SK-N-MC (cell line): ENCODE data around the gene ANAPC2.

Source experiments
- DNase-seq: peaks from one replicate; pipeline ENCODE4 v3.0.0-alpha.2; 2011; ENCODE audit warnings: low read depth, low spot score
- H3K27ac ChIP-seq: fragments of 200-600 bp; sonication (generic); 2 replicates; pipeline ENCODE4 v1.5.1; 2016; ENCODE audit warnings: mixed run types
- H3K36me3 ChIP-seq: fragments of 200-600 bp; sonication (generic); 2 replicates; pipeline ENCODE4 v1.6.1; 2017; ENCODE audit warnings: antibody characterized with exemption, low read length, mixed read lengths; ENCODE audit not compliant: insufficient read depth
- H3K4me3 ChIP-seq: fragments of 200-600 bp; sonication (generic); 2 replicates; pipeline ENCODE4 v1.5.1; 2016
- H3K9ac ChIP-seq: fragments of 200-600 bp; sonication (generic); 2 replicates; pipeline ENCODE4 v1.8.0; 2017; ENCODE audit warnings: mixed run types, mixed read lengths; ENCODE audit not compliant: insufficient read length
- H3K9me3 ChIP-seq: fragments of 200-600 bp; sonication (generic); 2 replicates; pipeline ENCODE4 v1.6.1; 2017; ENCODE audit warnings: low read depth, mild to moderate bottlenecking, antibody characterized with exemption, low read length, moderate library complexity, mixed read lengths
- EZH2 ChIP-seq: fragments of 200-600 bp; sonication (generic); IDR thresholded peaks from one replicate; pipeline ENCODE4 v1.6.1; 2017; ENCODE audit warnings: antibody characterized with exemption
- FOXP2 ChIP-seq: optimal IDR thresholded peaks from 2 replicates; pipeline ENCODE3; 2011; ENCODE audit warnings: mild to moderate bottlenecking, moderate library complexity; ENCODE audit not compliant: insufficient read depth; ENCODE audit errors: extremely low read length, control extremely low read depth
- POLR2AphosphoS5 ChIP-seq: IDR thresholded peaks from 2 replicates; pipeline ENCODE4 v1.6.1; 2012; ENCODE audit warnings: mild to moderate bottlenecking, low read depth, low read length, borderline replicate concordance

ANAPC2 gene

GRCh38 chr9:137160716-137161557 lies 27.4 kb downstream of the ANAPC2 start:
- Histone ChIP-seq H3K36me3 (no peaks in the 10 kb centered on the region), H3K4me3 (no peak overlapping the region), H3K9me3 (no peaks in the 10 kb centered on the region), H3K27ac (no peak overlapping the region), H3K9ac (no peak overlapping the region)
- TF ChIP-seq FOXP2 (no peak), EZH2 (no peak), POLR2AphosphoS5 (no peak)
- DNase-seq = no peak

- no peaks in the 10 kb centered on the region for H3K9me3 ChIP-seq
- no peak overlapping the region for H3K9ac ChIP-seq
- no peak for TF ChIP-seq POLR2AphosphoS5
- no peak for DNase-seq
- no peaks in the 10 kb centered on the region for H3K36me3 ChIP-seq
- H3K27ac ChIP-seq = no peak overlapping the region
- no peak overlapping the region for H3K4me3 ChIP-seq
Measured at GRCh38 chr9:137160054-137160425, 28.3 kb downstream of the ANAPC2 start.

- H3K27ac ChIP-seq = no peak overlapping the region
- TF ChIP-seq FOXP2 = no peak
- no peak for TF ChIP-seq EZH2
- no peak for TF ChIP-seq POLR2AphosphoS5
- no peak for DNase-seq
- H3K9ac ChIP-seq = no peak overlapping the region
- no peak overlapping the region for H3K4me3 ChIP-seq
- no peaks in the 10 kb centered on the region for H3K9me3 ChIP-seq
- no peaks in the 10 kb centered on the region for H3K36me3 ChIP-seq
Measured at GRCh38 chr9:137159105-137160053, 29.0 kb downstream of the ANAPC2 start.

- H3K9me3 ChIP-seq = no peaks in the 10 kb centered on the region
- no peak overlapping the region for H3K27ac ChIP-seq
- H3K36me3 ChIP-seq = no peaks in the 10 kb centered on the region
- no peak overlapping the region for H3K4me3 ChIP-seq
- no peak for DNase-seq
- H3K9ac ChIP-seq = no peak overlapping the region
- TF ChIP-seq POLR2AphosphoS5 = no peak
- TF ChIP-seq EZH2 = no peak
- no peak for TF ChIP-seq FOXP2
Measured at GRCh38 chr9:137158625-137159024, 29.7 kb downstream of the ANAPC2 start.

GRCh38 chr9:137157618-137158415 lies 30.5 kb downstream of the ANAPC2 start:
- no peak for DNase-seq

GRCh38 chr9:137156567-137157375 lies 31.6 kb downstream of the ANAPC2 start:
- no peaks in the 10 kb centered on the region for H3K36me3 ChIP-seq
- peak overlapping the region; percentile 62 for H3K4me3 ChIP-seq
- H3K27ac ChIP-seq = no peak overlapping the region
- no peaks in the 10 kb centered on the region for H3K9me3 ChIP-seq
- TF ChIP-seq FOXP2 (no peak), EZH2 (no peak), POLR2AphosphoS5 (no peak)
- H3K9ac ChIP-seq = no peak overlapping the region
- DNase-seq = peak; percentile 37

More at GRCh38 chr9:137157618-137158415, 30.5 kb downstream of the ANAPC2 start:
- TF ChIP-seq EZH2 (no peak), FOXP2 (no peak), POLR2AphosphoS5 (no peak)
- Histone ChIP-seq H3K9me3 (no peaks in the 10 kb centered on the region), H3K36me3 (no peaks in the 10 kb centered on the region), H3K27ac (no peak overlapping the region), H3K9ac (no peak overlapping the region), H3K4me3 (no peak overlapping the region)

GRCh38 chr9:137152844-137153405 lies 35.4 kb downstream of the ANAPC2 start:
- DNase-seq = no peak
- Histone ChIP-seq H3K9ac (no peak overlapping the region), H3K36me3 (no peaks in the 10 kb centered on the region), H3K4me3 (no peak overlapping the region), H3K27ac (no peak overlapping the region), H3K9me3 (no peaks in the 10 kb centered on the region)
- TF ChIP-seq POLR2AphosphoS5 = no peak
